Neural progenitor cell (in vitro differentiated cells): ENCODE data around the gene C1QBP. TPM values are rescaled to one million over a fixed set of nuclear protein-coding genes. Genes with fewer than 3 reads are reported as not detected.

ENCODE experiments used
- DNase-seq: peaks from one replicate; pipeline ENCODE4 v3.0.0-alpha.2; 2016; ENCODE audit warnings: low spot score
- H2AFZ ChIP-seq: fragments of 200-600 bp; sonication (generic); replicated peaks from 2 replicates; pipeline ENCODE4 v1.6.1; 2016; ENCODE audit warnings: antibody characterized with exemption
- H3F3A ChIP-seq: fragments of 200-600 bp; sonication (generic); 2 replicates; pipeline ENCODE4 v1.6.1; 2016; ENCODE audit warnings: antibody characterized with exemption, low read depth
- H3K27ac ChIP-seq: fragments of 200-600 bp; sonication (generic); 2 replicates; pipeline ENCODE4 v1.5.1; 2016; ENCODE audit warnings: mild to moderate bottlenecking
- H3K27me3 ChIP-seq: fragments of 200-600 bp; sonication (generic); 2 replicates; pipeline ENCODE4 v1.6.1; 2016; ENCODE audit warnings: mild to moderate bottlenecking, moderate library complexity
- H3K36me3 ChIP-seq: fragments of 200-600 bp; sonication (generic); 2 replicates; pipeline ENCODE4 v1.5.1; 2016
- H3K4me1 ChIP-seq: fragments of 200-600 bp; sonication (generic); 2 replicates; pipeline ENCODE4 v1.6.1; 2016; ENCODE audit warnings: mixed run types
- H3K4me2 ChIP-seq: fragments of 200-600 bp; sonication (generic); 2 replicates; pipeline ENCODE4 v1.6.1; 2016
- H3K4me3 ChIP-seq: fragments of 200-600 bp; sonication (generic); 2 replicates; pipeline ENCODE4 v1.5.1; 2016
- H3K79me2 ChIP-seq: fragments of 200-600 bp; sonication (generic); 2 replicates; pipeline ENCODE4 v1.6.1; 2016; ENCODE audit warnings: low read depth
- H3K9ac ChIP-seq: fragments of 200-600 bp; sonication (generic); 2 replicates; pipeline ENCODE4 v1.6.1; 2016
- H3K9me3 ChIP-seq: fragments of 200-600 bp; sonication (generic); 2 replicates; pipeline ENCODE4 v1.5.1; 2016; ENCODE audit warnings: low read depth
- H4K20me1 ChIP-seq: fragments of 200-600 bp; sonication (generic); 2 replicates; pipeline ENCODE4 v1.6.1; 2016; ENCODE audit warnings: low read depth
- H3K27ac Mint-ChIP-seq: 3 replicates; pipeline ENCODE4 v1.8.0; 2021; ENCODE audit warnings: mixed read lengths
- H3K27me3 Mint-ChIP-seq: 2 replicates; pipeline ENCODE4 v1.8.0; 2022; ENCODE audit warnings: low read depth, mild to moderate bottlenecking, inconsistent platforms, moderate library complexity, mixed read lengths; ENCODE audit not compliant: insufficient read depth
- H3K36me3 Mint-ChIP-seq: 3 replicates; pipeline ENCODE4 v1.8.0; 2021; ENCODE audit warnings: mixed read lengths
- H3K4me1 Mint-ChIP-seq: 3 replicates; pipeline ENCODE4 v1.8.0; 2021; ENCODE audit warnings: mixed read lengths
- H3K4me3 Mint-ChIP-seq: 3 replicates; pipeline ENCODE4 v1.8.0; 2021; ENCODE audit warnings: mild to moderate bottlenecking, moderate library complexity, mixed read lengths
- H3K9me3 Mint-ChIP-seq: 3 replicates; pipeline ENCODE4 v1.8.0; 2020; ENCODE audit warnings: mixed read lengths
- CTCF ChIP-seq: fragments of 200-600 bp; sonication (generic); IDR thresholded peaks from 2 replicates; pipeline ENCODE4 v1.5.1; 2017; ENCODE audit warnings: antibody characterized with exemption, mild to moderate bottlenecking
- EZH2 ChIP-seq: fragments of 200-600 bp; sonication (generic); IDR thresholded peaks from 2 replicates; pipeline ENCODE4 v1.6.1; 2017; ENCODE audit warnings: antibody characterized with exemption, mild to moderate bottlenecking, moderate library complexity
- EZH2phosphoT487 ChIP-seq: fragments of 200-600 bp; sonication (generic); IDR thresholded peaks from 2 replicates; pipeline ENCODE4 v1.6.1; 2017; ENCODE audit warnings: antibody characterized with exemption
- total RNA-seq: library from RNA; depleted of rRNA; stranded (reverse); fragments of >200 nt; gene quantifications from 2 replicates; pipeline ENCODE4 v1.2.3, GENCODE V29; 2015; ENCODE audit warnings: low replicate concordance

Gene C1QBP
- total RNA-seq, 1 donor from 2014 or later: 254 TPM

- Mint-ChIP-seq H3K36me3 (peaks cover 28% of the 10 kb centered on the region), H3K27me3 (no peaks in the 10 kb centered on the region), H3K27ac (no peak overlapping the region), H3K4me1 (no peaks in the 10 kb centered on the region), H3K4me3 (no peak overlapping the region), H3K9me3 (no peaks in the 10 kb centered on the region)
- Histone ChIP-seq H3K27me3 (no peaks in the 10 kb centered on the region), H3K27ac (no peak overlapping the region), H3K79me2 (no peaks in the 10 kb centered on the region), H3K4me1 (no peaks in the 10 kb centered on the region), H4K20me1 (no peaks in the 10 kb centered on the region), H3K4me2 (no peak overlapping the region), H3K4me3 (no peak overlapping the region), H3K36me3 (peaks cover 30% of the 10 kb centered on the region), H3K9ac (no peak overlapping the region), H3F3A (no peaks in the 10 kb centered on the region), H2AFZ (no peak overlapping the region), H3K9me3 (no peaks in the 10 kb centered on the region)
- DNase-seq: no peak
- no peak for TF ChIP-seq EZH2phosphoT487
- no peak for TF ChIP-seq CTCF
- TF ChIP-seq EZH2: no peak
Measured at GRCh38 chr17:5399767-5400166, 39.2 kb downstream of the C1QBP start.

DNA sequence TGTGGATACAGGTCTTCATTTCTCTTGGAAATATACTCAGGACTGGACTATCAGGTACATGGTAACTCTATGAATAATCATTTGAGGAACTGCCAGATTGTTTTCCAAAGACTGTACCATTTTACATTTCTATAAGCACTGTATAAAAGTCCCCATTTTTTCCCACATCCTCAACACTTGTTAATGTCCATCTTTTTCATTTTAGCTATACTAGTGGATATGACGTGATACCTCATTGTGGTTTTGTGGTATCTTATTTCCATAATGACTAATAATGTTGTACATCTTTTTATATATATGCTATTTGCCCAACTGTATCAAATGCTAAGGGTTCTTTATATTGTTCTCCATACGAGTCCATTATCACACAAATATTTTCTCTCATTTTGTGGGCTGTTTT, 42.3 kb downstream of the C1QBP start:
- H3K4me3 Mint-ChIP-seq: no peak overlapping the region
- no peak overlapping the region for H3K4me2 ChIP-seq
- H3K27ac ChIP-seq: no peak overlapping the region
- H3K4me1 ChIP-seq: no peaks in the 10 kb centered on the region
- TF ChIP-seq EZH2phosphoT487 (no peak), EZH2 (no peak), CTCF (no peak)
- no peaks in the 10 kb centered on the region for H3K27me3 Mint-ChIP-seq
- H3K9me3 Mint-ChIP-seq: no peaks in the 10 kb centered on the region
- H3K4me3 ChIP-seq: no peak overlapping the region
- no peaks in the 10 kb centered on the region for H4K20me1 ChIP-seq
- peaks cover 35% of the 10 kb centered on the region for H3K36me3 Mint-ChIP-seq
- no peaks in the 10 kb centered on the region for H3K79me2 ChIP-seq
- no peaks in the 10 kb centered on the region for H3K4me1 Mint-ChIP-seq
- DNase-seq: no peak
- no peaks in the 10 kb centered on the region for H3F3A ChIP-seq
- no peak overlapping the region for H2AFZ ChIP-seq
- H3K27me3 ChIP-seq: no peaks in the 10 kb centered on the region
- H3K9ac ChIP-seq: no peak overlapping the region
- no peaks in the 10 kb centered on the region for H3K9me3 ChIP-seq
- H3K36me3 ChIP-seq: peaks cover 27% of the 10 kb centered on the region
- H3K27ac Mint-ChIP-seq: no peak overlapping the region

DNA sequence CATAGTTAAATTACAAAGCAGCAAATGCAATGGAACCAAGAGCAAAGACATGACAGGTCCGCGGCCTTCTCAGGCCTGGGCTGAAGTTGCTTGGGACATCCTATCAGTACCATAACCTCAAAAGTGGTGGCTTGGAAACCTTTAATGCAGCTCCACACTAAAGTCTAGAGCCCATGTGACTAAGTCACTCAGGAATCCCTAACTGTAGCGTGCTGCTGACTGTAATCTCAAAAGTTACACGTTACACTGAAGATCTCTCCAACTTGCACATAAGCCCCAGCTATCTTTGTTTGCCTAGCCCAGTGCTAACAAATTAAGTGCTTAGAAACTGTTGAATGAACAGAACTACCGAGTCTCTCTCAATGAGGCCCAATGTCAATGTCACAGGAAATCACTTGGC, 47.3 kb downstream of the C1QBP start:
- no peak overlapping the region for H3K4me3 Mint-ChIP-seq
- peaks cover 37% of the 10 kb centered on the region for H3K36me3 Mint-ChIP-seq
- H3K79me2 ChIP-seq: no peaks in the 10 kb centered on the region
- H2AFZ ChIP-seq: no peak overlapping the region
- no peak for DNase-seq
- H4K20me1 ChIP-seq: no peaks in the 10 kb centered on the region
- H3K27me3 ChIP-seq: no peaks in the 10 kb centered on the region
- no peaks in the 10 kb centered on the region for H3K9me3 ChIP-seq
- H3K27ac Mint-ChIP-seq: no peak overlapping the region
- no peaks in the 10 kb centered on the region for H3K4me1 ChIP-seq
- H3K4me1 Mint-ChIP-seq: no peaks in the 10 kb centered on the region
- no peak overlapping the region for H3K27ac ChIP-seq
- TF ChIP-seq EZH2phosphoT487 (no peak), EZH2 (no peak), CTCF (no peak)
- H3K36me3 ChIP-seq: peaks cover 17% of the 10 kb centered on the region
- H3K27me3 Mint-ChIP-seq: peaks cover 2% of the 10 kb centered on the region
- no peak overlapping the region for H3K4me3 ChIP-seq
- H3K9me3 Mint-ChIP-seq: no peaks in the 10 kb centered on the region
- no peak overlapping the region for H3K9ac ChIP-seq
- no peaks in the 10 kb centered on the region for H3F3A ChIP-seq
- H3K4me2 ChIP-seq: no peak overlapping the region

Other genes with a start within 250 kb of the C1QBP start
- 19.5 and 25.3 TPM in 2 replicates for gene ZNF594, start 247.3 kb downstream of the C1QBP start, total RNA-seq
- gene SCIMP, start 204.3 kb downstream of the C1QBP start, total RNA-seq: not detected in 2 replicates
- 43.2 and 50.0 TPM in 2 replicates for gene RABEP1, start 156.9 kb downstream of the C1QBP start, total RNA-seq
- 117 and 135 TPM in 2 replicates for gene NUP88, start 19.5 kb downstream of the C1QBP start, total RNA-seq
- gene RPAIN, start 19.0 kb downstream of the C1QBP start, total RNA-seq: 116 and 121 TPM in 2 replicates
- gene DHX33, start 29.8 kb upstream of the C1QBP start, total RNA-seq: 15.0 and 19.0 TPM in 2 replicates
- gene DERL2, start 47.0 kb upstream of the C1QBP start, total RNA-seq: 40.9 and 47.8 TPM in 2 replicates
- gene MIS12, start 47.4 kb upstream of the C1QBP start, total RNA-seq: 36.5 and 53.7 TPM in 2 replicates
- 29.3 and 88.3 TPM in 2 replicates for gene NLRP1, start 145.4 kb upstream of the C1QBP start, total RNA-seq